KMS-11 (cell line): ENCODE measurements around the gene TAS1R3.

Experiments used
- H2AFZ ChIP-seq: fragments of 200-600 bp; sonication (generic); 2 replicates; pipeline ENCODE4 v1.6.1; 2016; ENCODE audit warnings: antibody characterized with exemption, mixed run types, low read depth
- H3K27ac ChIP-seq: fragments of 200-600 bp; sonication (generic); 2 replicates; pipeline ENCODE4 v1.6.1; 2016; ENCODE audit warnings: mild to moderate bottlenecking, mixed run types
- H3K27me3 ChIP-seq: fragments of 200-600 bp; sonication (generic); 2 replicates; pipeline ENCODE4 v1.6.1; 2017; ENCODE audit warnings: mild to moderate bottlenecking, low read depth, mixed run types, moderate library complexity; ENCODE audit not compliant: insufficient read depth
- H3K36me3 ChIP-seq: fragments of 200-600 bp; sonication (generic); 2 replicates; pipeline ENCODE4 v1.6.1; 2017; ENCODE audit warnings: mild to moderate bottlenecking, mixed run types; ENCODE audit not compliant: insufficient read depth
- H3K4me1 ChIP-seq: fragments of 200-600 bp; sonication (generic); 2 replicates; pipeline ENCODE4 v1.6.1; 2016; ENCODE audit warnings: mild to moderate bottlenecking, low read depth, mixed run types; ENCODE audit not compliant: poor library complexity, severe bottlenecking
- H3K4me2 ChIP-seq: fragments of 200-600 bp; sonication (generic); 2 replicates; pipeline ENCODE4 v1.7.0; 2016; ENCODE audit warnings: mild to moderate bottlenecking, mixed run types
- H3K4me3 ChIP-seq: fragments of 200-600 bp; sonication (generic); IDR thresholded peaks from 2 replicates; pipeline ENCODE4 v1.6.1; 2017; ENCODE audit warnings: low read depth, low read length, mixed read lengths; ENCODE audit not compliant: insufficient read depth
- H3K79me2 ChIP-seq: fragments of 200-600 bp; sonication (generic); 2 replicates; pipeline ENCODE4 v1.6.1; 2016; ENCODE audit warnings: low read depth, mixed run types; ENCODE audit not compliant: insufficient read depth
- H3K9ac ChIP-seq: fragments of 200-600 bp; sonication (generic); 2 replicates; pipeline ENCODE4 v1.6.1; 2016; ENCODE audit warnings: mild to moderate bottlenecking, mixed run types
- H4K20me1 ChIP-seq: fragments of 200-600 bp; sonication (generic); 2 replicates; pipeline ENCODE4 v1.6.1; 2016; ENCODE audit warnings: mild to moderate bottlenecking, mixed run types; ENCODE audit not compliant: insufficient read depth
- TF ChIP-seq, protein P1 (sequence below): fragments of 200-600 bp; sonication (generic); conservative IDR thresholded peaks from 2 replicates; pipeline ENCODE4 v1.6.1; 2017; ENCODE audit warnings: low read depth, mild to moderate bottlenecking, antibody characterized with exemption, low read length, moderate library complexity, mixed read lengths

The TAS1R3 gene

GRCh38 chr1:1287288-1288110 is 43.6 kb upstream of the TAS1R3 start:
- Histone ChIP-seq H3K36me3 (no peaks in the 10 kb centered on the region), H3K79me2 (no peaks in the 10 kb centered on the region), H3K4me1 (peaks cover 25% of the 10 kb centered on the region), H3K4me3 (no peak overlapping the region), H3K9ac (no peak overlapping the region), H3K4me2 (no peak overlapping the region), H4K20me1 (no peaks in the 10 kb centered on the region), H3K27ac (no peak overlapping the region), H3K27me3 (peaks cover 44% of the 10 kb centered on the region), H2AFZ (no peak overlapping the region)
- TF ChIP-seq, protein P1, sequence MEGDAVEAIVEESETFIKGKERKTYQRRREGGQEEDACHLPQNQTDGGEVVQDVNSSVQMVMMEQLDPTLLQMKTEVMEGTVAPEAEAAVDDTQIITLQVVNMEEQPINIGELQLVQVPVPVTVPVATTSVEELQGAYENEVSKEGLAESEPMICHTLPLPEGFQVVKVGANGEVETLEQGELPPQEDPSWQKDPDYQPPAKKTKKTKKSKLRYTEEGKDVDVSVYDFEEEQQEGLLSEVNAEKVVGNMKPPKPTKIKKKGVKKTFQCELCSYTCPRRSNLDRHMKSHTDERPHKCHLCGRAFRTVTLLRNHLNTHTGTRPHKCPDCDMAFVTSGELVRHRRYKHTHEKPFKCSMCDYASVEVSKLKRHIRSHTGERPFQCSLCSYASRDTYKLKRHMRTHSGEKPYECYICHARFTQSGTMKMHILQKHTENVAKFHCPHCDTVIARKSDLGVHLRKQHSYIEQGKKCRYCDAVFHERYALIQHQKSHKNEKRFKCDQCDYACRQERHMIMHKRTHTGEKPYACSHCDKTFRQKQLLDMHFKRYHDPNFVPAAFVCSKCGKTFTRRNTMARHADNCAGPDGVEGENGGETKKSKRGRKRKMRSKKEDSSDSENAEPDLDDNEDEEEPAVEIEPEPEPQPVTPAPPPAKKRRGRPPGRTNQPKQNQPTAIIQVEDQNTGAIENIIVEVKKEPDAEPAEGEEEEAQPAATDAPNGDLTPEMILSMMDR, result no peak

- Histone ChIP-seq H3K4me2 (no peak overlapping the region), H3K79me2 (no peaks in the 10 kb centered on the region), H3K27me3 (peaks cover 38% of the 10 kb centered on the region), H3K4me1 (peaks cover 22% of the 10 kb centered on the region), H3K27ac (no peak overlapping the region), H4K20me1 (no peaks in the 10 kb centered on the region), H3K36me3 (no peaks in the 10 kb centered on the region), H2AFZ (no peak overlapping the region), H3K4me3 (no peak overlapping the region), H3K9ac (no peak overlapping the region)
- TF ChIP-seq, protein P1, result peak; percentile 75
Measured at GRCh38 chr1:1290238-1290731, 40.8 kb upstream of the TAS1R3 start.

DNA sequence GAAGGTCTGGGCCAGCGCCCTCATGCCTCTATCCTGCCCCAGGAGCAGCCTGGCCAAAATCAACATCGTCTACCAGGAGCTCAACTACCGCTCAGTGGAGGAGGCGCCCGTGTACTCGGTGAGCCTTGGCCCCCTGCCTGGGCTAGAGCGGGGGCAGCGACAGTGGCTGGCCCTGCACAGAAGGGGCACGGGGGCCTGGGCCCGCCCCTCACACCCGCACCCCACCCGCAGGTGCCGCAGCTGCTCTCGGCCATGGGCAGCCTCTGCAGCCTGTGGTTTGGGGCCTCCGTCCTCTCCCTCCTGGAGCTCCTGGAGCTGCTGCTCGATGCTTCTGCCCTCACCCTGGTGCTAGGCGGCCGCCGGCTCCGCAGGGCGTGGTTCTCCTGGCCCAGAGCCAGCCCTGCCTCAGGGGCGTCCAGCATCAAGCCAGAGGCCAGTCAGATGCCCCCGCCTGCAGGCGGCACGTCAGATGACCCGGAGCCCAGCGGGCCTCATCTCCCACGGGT is 40.0 kb upstream of the TAS1R3 start:
- no peaks in the 10 kb centered on the region for H3K36me3 ChIP-seq

DNA sequence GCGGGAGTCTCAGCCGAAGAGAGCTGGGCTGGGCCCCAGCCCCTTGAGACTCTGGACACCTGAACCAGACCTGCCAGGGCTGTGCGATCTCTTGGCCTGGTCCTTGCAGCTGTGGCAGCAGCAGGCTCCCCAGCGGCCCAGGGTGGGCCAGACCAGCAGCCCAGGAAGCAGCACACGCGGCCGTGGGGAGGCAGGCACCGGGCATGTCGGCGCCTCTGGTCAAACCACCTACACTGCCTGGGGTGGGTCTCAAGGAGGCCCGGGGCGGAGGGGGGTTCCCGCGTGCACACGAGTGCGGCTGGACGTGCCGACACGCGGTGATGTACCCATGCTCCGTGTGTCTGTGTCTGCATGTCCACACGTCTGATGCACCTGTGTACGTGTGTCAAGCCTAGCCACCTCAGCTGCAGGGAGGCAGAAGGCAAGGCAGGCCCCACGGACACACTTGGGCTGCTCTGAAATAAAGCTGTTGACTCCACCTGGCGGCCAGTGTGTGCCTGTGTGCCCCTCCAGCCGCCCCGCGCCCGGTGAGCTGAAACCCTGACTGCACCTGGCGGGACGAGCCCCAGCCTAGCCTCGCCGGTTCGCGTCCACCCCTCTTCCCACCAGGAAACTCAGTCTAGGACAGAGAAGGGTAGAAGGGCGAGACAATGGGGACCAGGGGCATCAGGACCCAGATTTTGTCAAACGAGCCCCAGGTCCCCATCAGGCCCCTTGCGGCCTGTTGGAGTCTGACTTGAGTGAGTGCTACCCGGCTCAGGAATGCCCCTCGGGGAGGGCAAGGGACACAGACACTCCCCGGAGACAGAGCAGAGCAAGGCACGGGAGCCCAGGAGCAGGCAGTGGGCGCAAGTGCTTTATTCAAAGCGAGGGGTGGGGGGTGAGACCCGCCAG is 39.3 kb upstream of the TAS1R3 start:
- no peaks in the 10 kb centered on the region for H3K36me3 ChIP-seq
- peak overlapping the region; percentile 21; the same call in 1 of the 2 replicates for H3K4me2 ChIP-seq
- H3K27ac ChIP-seq, result no peak overlapping the region
- H3K27me3 ChIP-seq, result peaks cover 25% of the 10 kb centered on the region
- no peak overlapping the region for H2AFZ ChIP-seq
- no peaks in the 10 kb centered on the region for H3K79me2 ChIP-seq
- peaks cover 22% of the 10 kb centered on the region for H3K4me1 ChIP-seq
- H4K20me1 ChIP-seq, result no peaks in the 10 kb centered on the region
- TF ChIP-seq, protein P1, result peak; percentile 78; the same call in 1 of the 2 replicates
- H3K4me3 ChIP-seq, result no peak overlapping the region
- H3K9ac ChIP-seq, result no peak overlapping the region

More for the DNA sequence above, 40.0 kb upstream of the TAS1R3 start:
- no peak overlapping the region for H3K9ac ChIP-seq
- TF ChIP-seq, protein P1, result no peak
- H3K4me1 ChIP-seq, result peaks cover 22% of the 10 kb centered on the region
- no peak overlapping the region for H2AFZ ChIP-seq
- no peaks in the 10 kb centered on the region for H3K79me2 ChIP-seq
- H3K27me3 ChIP-seq, result peaks cover 31% of the 10 kb centered on the region
- H3K4me2 ChIP-seq, result peak overlapping the region; percentile 21; the same call in 1 of the 2 replicates
- no peaks in the 10 kb centered on the region for H4K20me1 ChIP-seq
- H3K4me3 ChIP-seq, result no peak overlapping the region
- H3K27ac ChIP-seq, result no peak overlapping the region
